HepG2 (cell line): Measurements from ENCODE around the gene MCF2L. TPM values are rescaled to one million over a fixed set of nuclear protein-coding genes. Genes with fewer than 3 reads are reported as not detected.

ENCODE experiments used
- ATAC-seq: fragments of 200-7000 bp; cut with Tn5 transposase; 3 replicates; pipeline ENCODE4 v1.9.1; 2020; ENCODE audit warnings: mild to moderate bottlenecking, moderate library complexity
- BruUV-seq: library from RNA; stranded (reverse); fragments of 400-500 nt; replicated peaks from 2 replicates; lab custom pipeline; 2021; lab: Mats Ljungman, UMichigan
- CTCF ChIA-PET: fragments of 300-600 bp; formaldehyde crosslinking; extraction: SDS; loops from one replicate; lab custom pipeline; 2021; ENCODE audit warnings: low total read pairs, inconsistent platforms, low intra/inter-chr PET ratio; lab: Yijun Ruan, JAX
- POLR2A ChIA-PET: fragments of 350-600 bp; sonication (Branson Sonifier 250); formaldehyde crosslinking; loops from one replicate; lab custom pipeline; 2020; ENCODE audit warnings: antibody characterized with exemption, inconsistent platforms; lab: Yijun Ruan, JAX
- DNase-seq: peaks from one replicate; pipeline ENCODE4 v3.0.0-alpha.2; 2015; ENCODE audit warnings: low spot score
- FAIRE-seq: peaks from 3 replicates; lab custom pipeline; 2011; peaks lifted over from hg19 to GRCh38; lab: Jason Lieb, UNC
- H2AFZ ChIP-seq: one replicate; pipeline ENCODE4 v1.6.1; 2011; ENCODE audit warnings: low read length, inconsistent platforms
- H3K27ac ChIP-seq: fragments of 300-600 bp; 3 replicates; pipeline ENCODE4 v1.8.0; 2011; ENCODE audit warnings: mixed run types, mild to moderate bottlenecking, mixed read lengths, low read length, inconsistent platforms; ENCODE audit not compliant: insufficient read depth; ENCODE audit errors: extremely low read length
- H3K27me3 ChIP-seq, 2 experiments: fragments of 200-600 bp in 1 of 2; 2 replicates in 1 of 2; 3 replicates in 1 of 2; pipeline versions ENCODE4 v1.6.0 to v1.8.0; 2011; ENCODE audit warnings: low read length in 2 of 2, mild to moderate bottlenecking in 2 of 2, moderate library complexity in 2 of 2, inconsistent platforms in 1 of 2; ENCODE audit not compliant: insufficient read depth in 2 of 2, control insufficient read depth in 1 of 2
- H3K36me3 ChIP-seq, 2 experiments: fragments of 200-600 bp in 1 of 2; replicated peaks in 1 of 2; 2 replicates in 1 of 2; 3 replicates in 1 of 2; pipeline versions ENCODE4 v1.5.1 to v1.8.0; 2011; ENCODE audit warnings: low read length in 2 of 2, inconsistent platforms in 1 of 2; ENCODE audit not compliant: insufficient read depth in 2 of 2, control insufficient read depth in 1 of 2
- H3K4me1 ChIP-seq: 2 replicates; pipeline ENCODE4 v1.5.1; 2012; ENCODE audit warnings: low read length, inconsistent platforms; ENCODE audit not compliant: insufficient read depth
- H3K4me2 ChIP-seq: 2 replicates; pipeline ENCODE4 v1.6.0; 2011; ENCODE audit warnings: low read depth, low read length, inconsistent platforms
- H3K4me3 ChIP-seq, 3 experiments: fragments of 200-600 bp in 1 of 3; sonication (generic), shearing (Covaris generic) in 1 of 3; replicated peaks in 1 of 3; 2 replicates each; pipeline ENCODE4 v1.5.1; 2011 to 2016; ENCODE audit warnings: low read length in 3 of 3, inconsistent platforms in 2 of 3, low read depth in 2 of 3, mild to moderate bottlenecking in 2 of 3, control low read depth in 1 of 3, mixed read lengths in 1 of 3; ENCODE audit not compliant: insufficient read depth in 1 of 3
- H3K79me2 ChIP-seq: one replicate; pipeline ENCODE4 v1.6.1; 2011; ENCODE audit warnings: low read length, inconsistent platforms; ENCODE audit not compliant: insufficient read depth
- H3K9ac ChIP-seq: 2 replicates; pipeline ENCODE4 v1.6.0; 2011; ENCODE audit warnings: mild to moderate bottlenecking, low read depth, low read length, inconsistent platforms; ENCODE audit not compliant: insufficient read depth
- H3K9me3 ChIP-seq: 2 replicates; pipeline ENCODE4 v1.5.1; 2012; ENCODE audit warnings: mild to moderate bottlenecking, low read length
- H4K20me1 ChIP-seq: 2 replicates; pipeline ENCODE4 v1.6.0; 2011; ENCODE audit warnings: inconsistent platforms, mild to moderate bottlenecking, low read length, moderate library complexity; ENCODE audit not compliant: insufficient read depth
- AGO2 ChIP-seq: fragments of 200-400 bp; formaldehyde crosslinking; optimal IDR thresholded peaks from 2 replicates; pipeline ENCODE3; 2017; ENCODE audit warnings: mild to moderate bottlenecking, low read depth, low read length, moderate library complexity
- ZNF597 ChIP-seq: sonication (generic); formaldehyde crosslinking; IDR thresholded peaks from 2 replicates; pipeline ENCODE4 v1.5.0; 2020; ENCODE audit warnings: missing genetic modification reagents
- WGBS: methylation state at CpG from one replicate; pipeline ENCODE4 v1.1.6; 2017; ENCODE audit warnings: low lambda C conversion rate; 5-methylcytosine and 5-hydroxymethylcytosine counted together
- in situ Hi-C: cut with HindIII; loops from 2 replicates; pipeline ENCODE4 v1.10.0; 2017; ENCODE audit warnings: low pct_unique_long_range_greater_than_20kb; ENCODE audit not compliant: extremely low pct_ligation_motif_present
- intact Hi-C: fragments of 100-400 bp; cut with micrococcal nuclease; formaldehyde crosslinking; loops from one replicate; pipeline ENCODE4 v1.10.0; 2022; ENCODE audit not compliant: unreplicated experiment
- polyA plus RNA-seq, 8 experiments: library from polyadenylated mRNA; depleted of rRNA in 3 of 8; stranded (reverse) in 7 of 8; unstranded in 1 of 8; fragments of >200 nt; fragmentation: Illumina TruSeq in 4 of 8; extraction: Trizol in 4 of 8; gene quantifications; 2 replicates each; pipeline versions ENCODE4 v1.2.1 to v1.2.3, GENCODE V29; 2011 to 2016; ENCODE audit warnings: low read depth in 4 of 8, missing spikeins in 1 of 8, mixed read lengths in 1 of 8; ENCODE audit not compliant: insufficient read depth in 1 of 8
- total RNA-seq, 5 experiments: library from RNA; depleted of rRNA; stranded (reverse); fragments of >200 nt; fragmentation: Illumina TruSeq; extraction: Trizol; gene quantifications; 2 replicates each; pipeline ENCODE4 v1.2.3, GENCODE V29; 2016; ENCODE audit warnings: low read depth in 1 of 5
- TF ChIP-seq, protein P1 (sequence below): sonication (generic); formaldehyde crosslinking; IDR thresholded peaks from 2 replicates; pipeline ENCODE4; 2020; ENCODE audit warnings: missing genetic modification reagents, mild to moderate bottlenecking, borderline replicate concordance

The MCF2L gene
- total and polyA plus RNA-seq, 2 of the 13 experiments (the other 11 are each of a cell fraction or from before 2014, with no cell fraction given) = 19.4 to 28.4 TPM

- no peak for ATAC-seq
- ChIA-PET POLR2A (no interaction called here), CTCF (no interaction called here)
- Histone ChIP-seq H3K4me3 (no peak overlapping the region), H2AFZ (no peak overlapping the region), H4K20me1 (no peaks in the 10 kb centered on the region), H3K4me2 (no peak overlapping the region), H3K4me1 (peaks cover 38% of the 10 kb centered on the region), H3K27ac (no peak overlapping the region), H3K27me3 (no peaks in the 10 kb centered on the region), H3K79me2 (peaks cover 12% of the 10 kb centered on the region), H3K9ac (no peak overlapping the region), H3K9me3 (no peaks in the 10 kb centered on the region), H3K36me3 (peaks cover 3 to 4% of the 10 kb centered on the region in 2 experiments; a peak in 3 of 5 replicates)
- intact Hi-C loops = loop anchor here (5.0 kb wide), 1 partner anchor 41 kb away; no protein-coding TSS in a partner anchor
- WGBS = 94% methylated on average over 6 of the region's 20 CpGs
- FAIRE-seq = no peak
- in situ Hi-C loops = no loop called here
- BruUV-seq = no TSS peak
- DNase-seq = no peak
- TF ChIP-seq AGO2 (peak; percentile 32), ZNF597 (CRISPR knock-in tag) (no peak)
These were observed 12.4 kb downstream of the MCF2L start for GRCh38 chr13:112981451-112981850.

DNA sequence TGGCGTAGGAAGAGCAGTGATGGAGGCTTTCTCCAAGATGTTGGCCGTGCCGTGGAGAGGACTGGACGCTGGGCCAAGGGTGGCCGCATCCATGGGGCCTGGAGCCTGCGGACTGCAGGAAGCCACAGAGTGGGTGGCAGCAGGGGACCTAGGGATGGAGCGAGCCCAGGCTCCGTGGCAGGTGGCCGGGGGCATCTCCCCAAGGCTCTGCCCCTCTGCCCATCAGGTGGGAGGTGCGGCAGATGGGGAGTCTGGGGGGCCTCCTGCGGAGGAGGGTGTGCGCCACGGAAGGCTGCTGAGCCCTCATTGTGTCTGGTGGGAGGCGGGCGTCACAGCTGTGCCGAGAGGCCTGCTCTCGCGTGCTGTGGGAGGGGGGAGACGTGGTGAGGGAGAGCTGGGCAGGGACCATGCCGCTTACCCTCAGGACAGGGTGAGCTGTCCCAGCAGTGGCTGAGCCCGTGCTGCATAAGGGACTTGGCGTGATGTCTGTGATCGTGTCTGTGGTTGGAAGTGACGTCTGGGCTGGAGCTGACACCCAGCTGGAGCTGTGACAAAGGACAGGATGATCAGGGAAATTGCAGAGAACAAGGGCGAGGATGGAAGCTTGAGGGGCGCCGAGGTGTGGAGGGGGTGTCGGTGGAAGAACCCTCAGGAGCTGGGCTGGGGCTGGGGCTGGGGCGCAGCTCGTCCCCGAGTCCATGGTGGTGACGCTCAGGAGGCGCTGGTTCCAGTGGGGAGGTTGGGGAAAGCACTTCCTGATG, 13.4 kb downstream of the MCF2L start:
- Histone ChIP-seq H3K9ac (no peak overlapping the region), H3K27ac (no peak overlapping the region), H3K4me2 (no peak overlapping the region; the same call in 1 of the 2 replicates), H3K27me3 (no peaks in the 10 kb centered on the region), H3K36me3 (peaks cover 0 to 1% of the 10 kb centered on the region in 2 experiments; a peak in 2 of 5 replicates), H3K9me3 (no peaks in the 10 kb centered on the region), H3K4me3 (no peak overlapping the region), H3K79me2 (peaks cover 17% of the 10 kb centered on the region), H2AFZ (no peak overlapping the region), H4K20me1 (no peaks in the 10 kb centered on the region), H3K4me1 (peaks cover 48% of the 10 kb centered on the region)
- WGBS = 96% methylated on average over 26 of the region's 33 CpGs
- POLR2A ChIA-PET = interaction anchor here (0.9 to 1.4 kb wide), 2 partner anchors 19 to 29 kb away, joined by 3 to 4 read pairs; no protein-coding TSS in a partner anchor
- no TSS peak for BruUV-seq
- intact Hi-C loops = loop anchor here (1.0 to 5.0 kb wide), 2 partner anchors 40 kb away; no protein-coding TSS in a partner anchor
- ATAC-seq (no peak), DNase-seq (no peak), FAIRE-seq (no peak)
- TF ChIP-seq, protein P1, sequence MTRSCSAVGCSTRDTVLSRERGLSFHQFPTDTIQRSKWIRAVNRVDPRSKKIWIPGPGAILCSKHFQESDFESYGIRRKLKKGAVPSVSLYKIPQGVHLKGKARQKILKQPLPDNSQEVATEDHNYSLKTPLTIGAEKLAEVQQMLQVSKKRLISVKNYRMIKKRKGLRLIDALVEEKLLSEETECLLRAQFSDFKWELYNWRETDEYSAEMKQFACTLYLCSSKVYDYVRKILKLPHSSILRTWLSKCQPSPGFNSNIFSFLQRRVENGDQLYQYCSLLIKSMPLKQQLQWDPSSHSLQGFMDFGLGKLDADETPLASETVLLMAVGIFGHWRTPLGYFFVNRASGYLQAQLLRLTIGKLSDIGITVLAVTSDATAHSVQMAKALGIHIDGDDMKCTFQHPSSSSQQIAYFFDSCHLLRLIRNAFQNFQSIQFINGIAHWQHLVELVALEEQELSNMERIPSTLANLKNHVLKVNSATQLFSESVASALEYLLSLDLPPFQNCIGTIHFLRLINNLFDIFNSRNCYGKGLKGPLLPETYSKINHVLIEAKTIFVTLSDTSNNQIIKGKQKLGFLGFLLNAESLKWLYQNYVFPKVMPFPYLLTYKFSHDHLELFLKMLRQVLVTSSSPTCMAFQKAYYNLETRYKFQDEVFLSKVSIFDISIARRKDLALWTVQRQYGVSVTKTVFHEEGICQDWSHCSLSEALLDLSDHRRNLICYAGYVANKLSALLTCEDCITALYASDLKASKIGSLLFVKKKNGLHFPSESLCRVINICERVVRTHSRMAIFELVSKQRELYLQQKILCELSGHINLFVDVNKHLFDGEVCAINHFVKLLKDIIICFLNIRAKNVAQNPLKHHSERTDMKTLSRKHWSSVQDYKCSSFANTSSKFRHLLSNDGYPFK (CRISPR knock-in tag) = no peak
- in situ Hi-C loops = no loop called here
- CTCF ChIA-PET = no interaction called here
